GM12891 (cell line): ENCODE results near the gene ILDR2.

Experiments
- POLR2A ChIP-seq: IDR thresholded peaks from 2 replicates; pipeline ENCODE4 v1.6.1; 2011; ENCODE audit warnings: low read depth, low read length, control low read depth
- TAF1 ChIP-seq: IDR thresholded peaks from 2 replicates; pipeline ENCODE4 v1.6.1; 2011; ENCODE audit warnings: low read depth, low read length, control low read depth

DNA sequence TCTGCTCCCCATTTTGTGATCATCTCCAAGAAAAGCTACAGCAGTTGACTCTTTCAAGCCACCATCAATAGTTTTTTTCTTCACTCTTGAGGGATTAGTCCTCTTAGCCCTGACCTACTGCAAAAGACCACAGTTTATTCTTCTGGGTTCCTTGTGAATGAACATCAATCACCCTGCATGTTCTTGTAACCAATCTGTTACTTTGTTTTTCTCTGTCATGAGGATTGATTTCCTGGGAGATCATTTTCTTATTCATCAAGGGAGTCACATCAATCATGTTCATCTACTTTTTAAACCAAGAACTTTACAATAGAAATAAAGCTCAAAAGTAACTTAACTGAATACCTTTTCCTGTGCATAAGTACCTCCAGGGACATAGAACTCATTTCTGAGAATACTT, 21.8 kb downstream of the ILDR2 start:
- TF ChIP-seq POLR2A: no peak
- TF ChIP-seq TAF1: no peak
